H1 (cell line): ENCODE measurements around the gene XPNPEP3. TPM values are rescaled to one million over a fixed set of nuclear protein-coding genes. Genes with fewer than 3 reads are reported as not detected.
"Not testable (repeated sequence)": the region's sequence is repeated elsewhere in the genome, so short reads cannot be mapped to it uniquely, and the experiment has no call there.

ENCODE experiments used
- CTCF ChIA-PET: fragments of 300-600 bp; sonication (Branson Sonifier 250); formaldehyde crosslinking; loops from one replicate; lab custom pipeline; 2021; ENCODE audit not compliant: partially characterized antibody; lab: Charles Lee
- POLR2A ChIA-PET: fragments of 300-600 bp; sonication (Branson Sonifier 250); formaldehyde crosslinking; loops from one replicate; lab custom pipeline; 2021; ENCODE audit warnings: inconsistent platforms; ENCODE audit not compliant: partially characterized antibody; lab: Charles Lee
- DNase-seq, 2 experiments: peaks; one replicate each; pipeline versions ENCODE4 v3.0.0 to v3.0.0-alpha.2; 2010 to 2022; ENCODE audit warnings: low spot score in 2 of 2, low read depth in 1 of 2, mixed read lengths in 1 of 2
- FAIRE-seq: peaks from 2 replicates; lab custom pipeline; 2011; peaks lifted over from hg19 to GRCh38; lab: Jason Lieb, UNC
- H2AFZ ChIP-seq: 2 replicates; pipeline ENCODE4 v1.8.1; 2012; ENCODE audit warnings: low read length, inconsistent platforms
- H2AK5ac ChIP-seq: 2 replicates; pipeline ENCODE4 v1.6.1; 2013; ENCODE audit warnings: low read depth, low read length
- H2BK120ac ChIP-seq: replicated peaks from 2 replicates; pipeline ENCODE3; 2013; ENCODE audit warnings: low read depth, low read length, inconsistent platforms
- H2BK12ac ChIP-seq: 2 replicates; pipeline ENCODE4 v1.6.1; 2013; ENCODE audit warnings: low read depth, low read length
- H2BK15ac ChIP-seq: 2 replicates; pipeline ENCODE4 v1.6.1; 2013; ENCODE audit warnings: low read length
- H2BK20ac ChIP-seq: 2 replicates; pipeline ENCODE4 v1.6.1; 2013; ENCODE audit warnings: low read length
- H2BK5ac ChIP-seq: 2 replicates; pipeline ENCODE4 v1.6.1; 2013; ENCODE audit warnings: low read depth, low read length
- H3K14ac ChIP-seq: 2 replicates; pipeline ENCODE4 v1.6.1; 2013; ENCODE audit warnings: inconsistent platforms; ENCODE audit not compliant: insufficient read length
- H3K18ac ChIP-seq: 2 replicates; pipeline ENCODE4 v1.6.1; 2013; ENCODE audit warnings: low read length; ENCODE audit errors: extremely low read depth
- H3K23ac ChIP-seq: 2 replicates; pipeline ENCODE4 v1.6.1; 2013; ENCODE audit warnings: inconsistent platforms; ENCODE audit not compliant: insufficient read length
- H3K23me2 ChIP-seq: 2 replicates; pipeline ENCODE4 v1.6.1; 2013; ENCODE audit warnings: low read depth, low read length
- H3K27ac ChIP-seq: 2 replicates; pipeline ENCODE4 v1.6.1; 2011; ENCODE audit warnings: low read depth, low read length, inconsistent platforms
- H3K27me3 ChIP-seq, 4 experiments: replicated peaks in 1 of 4; 1 replicate in 1 of 4; 2 replicates in 3 of 4; pipeline versions ENCODE4 v1.6.1 to v1.8.1; 2011 to 2013; ENCODE audit warnings: low read length in 3 of 4, mild to moderate bottlenecking in 3 of 4, inconsistent platforms in 2 of 4, mixed read lengths in 2 of 4, moderate library complexity in 1 of 4; ENCODE audit not compliant: control insufficient read depth in 3 of 4, insufficient read depth in 3 of 4; ENCODE audit errors: extremely low read depth in 1 of 4
- H3K36me3 ChIP-seq, 4 experiments: 2 replicates each; pipeline versions ENCODE4 v1.6.1 to v1.8.1; 2011 to 2013; ENCODE audit warnings: mild to moderate bottlenecking in 4 of 4, low read length in 3 of 4, moderate library complexity in 2 of 4, control low read depth in 1 of 4, inconsistent platforms in 1 of 4; ENCODE audit not compliant: insufficient read depth in 4 of 4, control insufficient read depth in 2 of 4
- H3K4ac ChIP-seq: replicated peaks from 2 replicates; pipeline ENCODE3; 2013; ENCODE audit warnings: low read length, low read depth, mixed read lengths, inconsistent platforms; ENCODE audit not compliant: insufficient read length
- H3K4me1 ChIP-seq, 4 experiments: replicated peaks in 1 of 4; 1 replicate in 1 of 4; 2 replicates in 3 of 4; pipeline versions ENCODE4 v1.6.1 to v1.8.1; 2011 to 2013; ENCODE audit warnings: low read length in 3 of 4, inconsistent platforms in 2 of 4, mixed read lengths in 1 of 4; ENCODE audit not compliant: insufficient read depth in 4 of 4, control insufficient read depth in 3 of 4
- H3K4me2 ChIP-seq, 2 experiments: 2 replicates each; pipeline versions ENCODE4 v1.6.1 to v1.8.1; 2011 to 2013; ENCODE audit warnings: low read depth in 2 of 2, low read length in 2 of 2, control low read depth in 1 of 2, inconsistent platforms in 1 of 2, mild to moderate bottlenecking in 1 of 2; ENCODE audit not compliant: insufficient read depth in 1 of 2
- H3K4me3 ChIP-seq, 4 experiments: fragments of 200-600, 300-600 bp in 1 of 4; sonication (generic), shearing (Covaris generic), sonication (Bioruptor Twin) in 1 of 4; 2 replicates each; pipeline versions ENCODE4 v1.5.1 to v1.8.1; 2011 to 2016; ENCODE audit warnings: low read length in 4 of 4, low read depth in 3 of 4, control low read depth in 2 of 4, inconsistent platforms in 2 of 4, mild to moderate bottlenecking in 2 of 4, mixed read lengths in 1 of 4, moderate library complexity in 1 of 4; ENCODE audit not compliant: insufficient read depth in 2 of 4; ENCODE audit errors: extremely low read depth in 1 of 4
- H3K56ac ChIP-seq: replicated peaks from 2 replicates; pipeline ENCODE3; 2013; ENCODE audit warnings: low read depth, mild to moderate bottlenecking, mixed read lengths, low read length, inconsistent platforms; ENCODE audit not compliant: insufficient read length
- H3K79me1 ChIP-seq: 2 replicates; pipeline ENCODE4 v1.6.1; 2013; ENCODE audit warnings: low read depth, low read length, control low read depth
- H3K79me2 ChIP-seq, 2 experiments: 2 replicates each; pipeline versions ENCODE4 v1.6.1 to v1.8.1; 2012 to 2013; ENCODE audit warnings: low read length in 2 of 2, mild to moderate bottlenecking in 2 of 2, inconsistent platforms in 1 of 2; ENCODE audit not compliant: insufficient read depth in 2 of 2, control insufficient read depth in 1 of 2
- H3K9ac ChIP-seq, 4 experiments: replicated peaks in 1 of 4; 1 replicate in 1 of 4; 2 replicates in 3 of 4; pipeline versions ENCODE4 v1.6.1 to v1.8.1; 2011 to 2013; ENCODE audit warnings: low read depth in 3 of 4, low read length in 3 of 4, control low read depth in 2 of 4, mild to moderate bottlenecking in 2 of 4, moderate library complexity in 2 of 4, inconsistent platforms in 1 of 4; ENCODE audit errors: extremely low read depth in 1 of 4
- H3K9me3 ChIP-seq, 2 experiments: 2 replicates each; pipeline versions ENCODE4 v1.6.1 to v1.8.1; 2012 to 2013; ENCODE audit warnings: mild to moderate bottlenecking in 2 of 2, moderate library complexity in 2 of 2, control low read depth in 1 of 2, inconsistent platforms in 1 of 2, low read depth in 1 of 2, low read length in 1 of 2, mixed read lengths in 1 of 2; ENCODE audit not compliant: insufficient read depth in 2 of 2
- H4K20me1 ChIP-seq, 2 experiments: replicated peaks in 1 of 2; 2 replicates each; pipeline versions ENCODE3 to v1.8.1; 2011 to 2013; ENCODE audit warnings: inconsistent platforms in 2 of 2, low read length in 2 of 2, mild to moderate bottlenecking in 1 of 2; ENCODE audit not compliant: insufficient read depth in 2 of 2, control insufficient read depth in 1 of 2
- H4K5ac ChIP-seq: 2 replicates; pipeline ENCODE4 v1.6.1; 2013; ENCODE audit warnings: low read length, low read depth, mixed read lengths, inconsistent platforms; ENCODE audit not compliant: insufficient read length
- H4K8ac ChIP-seq: 2 replicates; pipeline ENCODE4 v1.8.0; 2013; ENCODE audit warnings: mild to moderate bottlenecking, moderate library complexity, low read length, inconsistent platforms; ENCODE audit not compliant: insufficient read depth; ENCODE audit errors: extremely low read depth
- H4K91ac ChIP-seq: replicated peaks from 2 replicates; pipeline ENCODE3; 2013; ENCODE audit warnings: low read length, mixed read lengths, inconsistent platforms; ENCODE audit not compliant: insufficient read length
- WGBS, 2 experiments: shearing (Covaris generic) in 1 of 2; methylation state at CpG; one replicate each; pipeline versions ENCODE4 v1.1.6 to v1.1.7; 2013 to 2015; ENCODE audit warnings: low lambda C conversion rate in 2 of 2, mixed read lengths in 2 of 2, inconsistent platforms in 1 of 2, low coverage in 1 of 2, missing lambda C conversion rate in 1 of 2; ENCODE audit not compliant: insufficient replicate concordance in 2 of 2, insufficient coverage in 1 of 2, insufficient read length in 1 of 2; ENCODE audit errors: extremely low coverage in 1 of 2, missing lambda C conversion rate in 1 of 2; 5-methylcytosine and 5-hydroxymethylcytosine counted together
- polyA plus RNA-seq, 7 experiments: library from polyadenylated mRNA; depleted of rRNA in 3 of 7; stranded (reverse) in 5 of 7; unstranded in 2 of 7; fragments of >200 nt in 5 of 7; fragments of 200-250 nt in 2 of 7; gene quantifications; 1 replicate in 5 of 7; 2 replicates in 1 of 7; 4 replicates in 1 of 7; pipeline versions ENCODE4 v1.2.1 to v1.2.3, GENCODE V29; 2011 to 2013; ENCODE audit warnings: missing spikeins in 2 of 7, mixed read lengths in 2 of 7
- total RNA-seq: library from RNA; stranded (reverse); fragmentation: NEBNext Ultra II Directional; extraction: Animal tissue kit (Norgen Biotek cat#: 25700); gene quantifications from 2 replicates; pipeline ENCODE4 v1.2.1, GENCODE V29; 2021

The XPNPEP3 gene
- total and polyA plus RNA-seq, 2 of the 8 experiments (the other 6 are each of a cell fraction or from before 2014, with no cell fraction given): 25.8 to 29.2 TPM

- not testable (repeated sequence) for FAIRE-seq, H2AK5ac ChIP-seq, H2BK20ac ChIP-seq, H4K5ac ChIP-seq, H3K14ac ChIP-seq, H3K18ac ChIP-seq, H3K56ac ChIP-seq, H3K23me2 ChIP-seq, H3K23ac ChIP-seq, H3K4ac ChIP-seq, H3K4me2 ChIP-seq, H4K8ac ChIP-seq, H3K79me2 ChIP-seq, H3K9ac ChIP-seq, H2BK5ac ChIP-seq, H2BK120ac ChIP-seq, H2BK12ac ChIP-seq, DNase-seq, H3K79me1 ChIP-seq, H3K9me3 ChIP-seq, H2AFZ ChIP-seq, H2BK15ac ChIP-seq, H3K27me3 ChIP-seq, H3K27ac ChIP-seq, H4K91ac ChIP-seq, H3K4me1 ChIP-seq, H4K20me1 ChIP-seq, H3K4me3 ChIP-seq
- POLR2A ChIA-PET: interaction anchor here (0.6 to 3.0 kb wide), 5 partner anchors 8 to 453 kb away, joined by 3 to 24 read pairs (median 3); partner anchors contain the start of genes ST13 and XPNPEP3
- CTCF ChIA-PET: interaction anchor here (3.1 kb wide), 1 partner anchor 11 kb away, joined by 11 read pairs; the partner anchor contains the start of gene XPNPEP3
- 86% methylated on average over 6 of the region's 6 CpGs; no CpG with 5 or more reads in 1 of the 2 experiments for WGBS, 2 experiments
- peaks cover 0 to 12% (median 2%) of the 10 kb centered on the region in 4 experiments; a peak in 4 of 8 replicates for H3K36me3 ChIP-seq
These were observed 11.4 kb downstream of the XPNPEP3 start for GRCh38 chr22:40868379-40868778.
